MM.1S (cell line): ENCODE results near the gene RCAN1.

ENCODE experiments used
- EZH2 ChIP-seq: fragments of 300-600 bp; sonication (generic); optimal IDR thresholded peaks from 2 replicates; pipeline ENCODE3; 2017; ENCODE audit warnings: low read depth, mild to moderate bottlenecking, antibody characterized with exemption, low read length, mixed read lengths
- EZH2phosphoT487 ChIP-seq: fragments of 300-600 bp; sonication (generic); IDR thresholded peaks from 2 replicates; pipeline ENCODE4 v1.6.1; 2018; ENCODE audit warnings: antibody characterized with exemption, low read length
- TF ChIP-seq, protein P1 (sequence below): fragments of 300-600 bp; sonication (generic); IDR thresholded peaks from 2 replicates; pipeline ENCODE4 v1.5.1; 2016; ENCODE audit warnings: antibody characterized with exemption, low read length, mixed read lengths

DNA sequence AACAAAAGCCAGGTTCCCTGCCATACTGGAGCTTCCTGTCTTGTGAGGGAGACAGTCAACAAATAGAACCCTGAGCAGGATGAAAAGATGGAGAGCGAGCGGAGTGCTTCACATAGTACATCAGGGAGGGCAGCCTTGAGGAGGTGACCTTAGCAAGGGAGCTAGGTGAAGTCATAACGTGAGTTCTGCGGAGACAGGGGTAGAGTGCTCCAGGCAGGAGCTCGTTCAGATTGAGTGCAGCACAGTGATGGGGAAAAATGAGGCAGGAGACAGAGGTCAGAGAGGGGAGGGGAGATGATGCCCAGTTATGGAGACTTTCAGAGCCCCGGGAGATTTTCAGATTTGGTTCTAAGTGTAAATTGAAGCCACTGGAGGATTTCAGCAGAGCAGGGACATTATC lies 38.6 kb upstream of the RCAN1 start:
- TF ChIP-seq, protein P1, sequence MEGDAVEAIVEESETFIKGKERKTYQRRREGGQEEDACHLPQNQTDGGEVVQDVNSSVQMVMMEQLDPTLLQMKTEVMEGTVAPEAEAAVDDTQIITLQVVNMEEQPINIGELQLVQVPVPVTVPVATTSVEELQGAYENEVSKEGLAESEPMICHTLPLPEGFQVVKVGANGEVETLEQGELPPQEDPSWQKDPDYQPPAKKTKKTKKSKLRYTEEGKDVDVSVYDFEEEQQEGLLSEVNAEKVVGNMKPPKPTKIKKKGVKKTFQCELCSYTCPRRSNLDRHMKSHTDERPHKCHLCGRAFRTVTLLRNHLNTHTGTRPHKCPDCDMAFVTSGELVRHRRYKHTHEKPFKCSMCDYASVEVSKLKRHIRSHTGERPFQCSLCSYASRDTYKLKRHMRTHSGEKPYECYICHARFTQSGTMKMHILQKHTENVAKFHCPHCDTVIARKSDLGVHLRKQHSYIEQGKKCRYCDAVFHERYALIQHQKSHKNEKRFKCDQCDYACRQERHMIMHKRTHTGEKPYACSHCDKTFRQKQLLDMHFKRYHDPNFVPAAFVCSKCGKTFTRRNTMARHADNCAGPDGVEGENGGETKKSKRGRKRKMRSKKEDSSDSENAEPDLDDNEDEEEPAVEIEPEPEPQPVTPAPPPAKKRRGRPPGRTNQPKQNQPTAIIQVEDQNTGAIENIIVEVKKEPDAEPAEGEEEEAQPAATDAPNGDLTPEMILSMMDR: no peak
- TF ChIP-seq EZH2 (no peak), EZH2phosphoT487 (no peak)
